GM23338 (cell line): ENCODE results near the gene CAMSAP1.

Experiments
- CREB1 ChIP-seq: fragments of 250-450 bp; sonication (Bioruptor Pico); IDR thresholded peaks from 2 replicates; pipeline ENCODE4 v1.5.0; 2020; ENCODE audit warnings: low read depth, mild to moderate bottlenecking, moderate library complexity
- CTCF ChIP-seq, 2 experiments: fragments of 200-600 bp in 1 of 2; sonication (generic) in 1 of 2; conservative IDR thresholded peaks; 2 replicates each; pipeline versions ENCODE4 v1.5.1 to v1.6.1; 2016 to 2017; ENCODE audit warnings: antibody characterized with exemption in 2 of 2, low read depth in 2 of 2, mild to moderate bottlenecking in 2 of 2, moderate library complexity in 1 of 2
- ETS1 ChIP-seq: IDR thresholded peaks from 2 replicates; pipeline ENCODE4 v1.6.1; 2016; ENCODE audit warnings: antibody characterized with exemption
- EZH2 ChIP-seq: fragments of 200-600 bp; sonication (generic); IDR thresholded peaks from one replicate; pipeline ENCODE4 v1.8.0; 2017; ENCODE audit warnings: antibody characterized with exemption, mild to moderate bottlenecking, low read depth; ENCODE audit not compliant: unreplicated experiment
- EZH2phosphoT487 ChIP-seq: fragments of 200-600 bp; sonication (generic); IDR thresholded peaks from one replicate; pipeline ENCODE4 v1.8.1; 2018; ENCODE audit warnings: antibody characterized with exemption; ENCODE audit not compliant: unreplicated experiment
- JUNB ChIP-seq: IDR thresholded peaks from one replicate; pipeline ENCODE4 v1.6.1; 2016; ENCODE audit warnings: antibody characterized with exemption; ENCODE audit not compliant: unreplicated experiment
- NANOG ChIP-seq: IDR thresholded peaks from 2 replicates; pipeline ENCODE4 v1.6.1; 2016; ENCODE audit warnings: antibody characterized with exemption, borderline replicate concordance
- POLR2AphosphoS5 ChIP-seq: IDR thresholded peaks from 2 replicates; pipeline ENCODE4 v1.6.1; 2016; ENCODE audit warnings: antibody characterized with exemption, low read depth
- REST ChIP-seq: IDR thresholded peaks from one replicate; pipeline ENCODE4 v1.6.1; 2018; ENCODE audit warnings: antibody characterized with exemption; ENCODE audit not compliant: unreplicated experiment
- STAT1 ChIP-seq: IDR thresholded peaks from one replicate; pipeline ENCODE4 v1.6.1; 2016; ENCODE audit warnings: antibody characterized with exemption; ENCODE audit not compliant: unreplicated experiment
- ZNF331 ChIP-seq: fragments of 250-450 bp; sonication (Bioruptor Pico); IDR thresholded peaks from 2 replicates; pipeline ENCODE4 v1.5.0; 2020; ENCODE audit warnings: low read depth, mild to moderate bottlenecking, moderate library complexity
- ZNF462 ChIP-seq: fragments of 250-450 bp; sonication (Bioruptor Pico); IDR thresholded peaks from 2 replicates; pipeline ENCODE4 v1.5.0; 2020; ENCODE audit warnings: mild to moderate bottlenecking, moderate library complexity

- TF ChIP-seq CTCF (conservative IDR thresholded peaks at IDR 0.05; ENCODE audit: low read depth in 2 of 2) (no peak), POLR2AphosphoS5 (no peak), REST (no peak), STAT1 (no peak), EZH2phosphoT487 (no peak), ZNF462 (CRISPR knock-in tag) (no peak), ZNF331 (CRISPR knock-in tag) (no peak), EZH2 (no peak), JUNB (no peak), ETS1 (no peak), NANOG (no peak), CREB1 (CRISPR knock-in tag) (no peak)
These were observed 48.7 kb downstream of the CAMSAP1 start for GRCh38 chr9:135858491-135859185.
